SHP77 (cell line): ENCODE measurements around the gene TTLL7.
"Not testable (repeated sequence)": the region's sequence is repeated elsewhere in the genome, so short reads cannot be mapped to it uniquely, and the experiment has no call there.

Experiments used
- DNase-seq, 2 experiments: peaks; one replicate each; lab custom pipeline; 2025; lab: John Stamatoyannopoulos, UW

Gene TTLL7

DNA sequence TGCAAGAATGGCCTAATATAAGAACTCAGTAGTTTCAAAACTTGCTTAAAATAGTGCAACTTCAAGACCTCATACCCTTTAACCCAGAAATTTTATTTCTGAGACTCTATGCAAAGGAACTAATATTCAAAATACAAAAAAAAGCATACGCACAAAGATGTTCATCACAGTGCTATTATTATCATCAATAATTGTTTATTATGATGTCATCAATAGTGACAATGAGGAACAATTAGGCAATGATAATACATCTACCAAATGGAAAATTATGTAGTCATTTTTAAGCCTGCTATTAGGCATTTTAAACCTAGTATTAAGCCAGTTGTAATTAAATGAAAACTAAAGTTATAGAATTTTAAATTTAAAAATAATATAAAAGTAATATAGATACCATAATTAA, 3.3 kb downstream of the TTLL7 start:
- no peak for DNase-seq

DNA sequence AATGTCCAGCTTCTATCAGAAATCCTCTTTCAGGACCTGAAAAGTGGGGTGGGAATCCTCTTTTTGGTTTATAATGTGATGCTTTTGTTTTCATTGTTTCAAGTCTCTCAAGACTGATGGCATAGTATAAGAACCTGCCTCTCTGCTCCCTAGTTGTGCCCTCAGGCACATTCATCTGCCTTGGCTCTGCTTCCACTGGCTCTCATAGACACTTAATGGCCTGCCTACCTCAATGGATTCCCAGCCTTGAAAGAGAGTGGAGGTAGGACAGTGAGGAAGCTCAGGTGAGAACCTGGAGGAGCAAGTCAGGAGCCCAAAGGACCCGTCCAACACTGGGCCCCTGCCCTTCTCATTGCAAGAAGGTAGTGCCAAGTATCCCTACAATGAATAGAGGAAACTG, 4.8 kb downstream of the TTLL7 start:
- DNase-seq: no peak

DNA sequence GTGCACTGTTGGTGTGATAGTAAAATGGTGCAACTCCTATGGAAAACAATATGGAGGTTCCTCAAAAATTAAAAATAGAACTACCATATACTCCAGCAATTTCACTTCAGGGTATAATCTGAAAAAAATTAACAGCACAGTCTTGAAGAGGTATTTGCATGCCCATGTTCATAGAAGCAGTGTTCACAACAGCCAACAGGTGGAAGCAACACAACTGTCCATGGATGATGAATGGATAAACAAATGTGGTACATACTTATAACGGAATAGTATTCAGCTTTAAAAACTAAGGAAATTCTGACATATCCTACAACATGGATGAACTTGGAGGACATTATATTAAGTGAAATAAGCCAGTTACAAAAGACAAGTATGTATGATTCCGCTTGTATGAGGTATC, 8.2 kb downstream of the TTLL7 start:
- no peak for DNase-seq

DNA sequence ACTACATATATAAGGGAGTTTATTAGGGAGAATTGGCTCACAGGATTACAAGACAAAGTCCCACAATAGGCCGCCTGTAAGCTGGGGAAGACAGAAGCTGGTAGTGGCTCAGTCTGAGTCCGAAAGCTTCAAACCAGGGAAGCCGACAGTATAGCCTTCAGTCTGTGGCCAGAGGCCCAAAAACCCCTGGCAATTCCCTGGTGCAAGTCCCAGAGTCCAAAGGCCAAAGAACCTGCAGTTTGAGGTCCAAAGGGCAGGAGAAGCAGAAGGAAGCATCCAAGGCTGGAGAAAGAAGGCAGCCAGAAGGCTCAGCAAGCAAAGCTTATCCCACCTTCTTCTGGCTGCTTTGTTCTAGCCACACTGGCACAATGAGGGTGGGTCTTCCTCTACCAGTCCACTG, 13.9 kb downstream of the TTLL7 start:
- no peak for DNase-seq

DNA sequence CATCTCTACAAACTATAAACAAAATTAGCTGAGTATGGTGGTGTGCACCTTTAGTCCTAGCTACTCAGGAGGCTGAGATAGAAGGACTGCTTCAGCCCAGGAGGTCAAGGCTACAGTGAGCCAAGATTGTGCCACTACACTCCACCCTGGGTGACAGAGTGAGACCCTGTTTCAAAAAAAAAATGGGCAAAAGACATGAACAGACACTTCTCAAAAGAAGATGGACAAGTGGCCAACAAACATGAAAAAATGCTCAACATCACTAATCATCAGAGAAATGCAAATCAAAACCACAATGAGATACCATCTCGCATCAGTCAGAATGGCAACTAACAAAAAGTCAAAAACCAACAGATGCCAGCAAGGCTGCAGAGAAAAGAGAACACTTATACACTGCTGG, 15.0 kb downstream of the TTLL7 start:
- not testable (repeated sequence) for DNase-seq

DNA sequence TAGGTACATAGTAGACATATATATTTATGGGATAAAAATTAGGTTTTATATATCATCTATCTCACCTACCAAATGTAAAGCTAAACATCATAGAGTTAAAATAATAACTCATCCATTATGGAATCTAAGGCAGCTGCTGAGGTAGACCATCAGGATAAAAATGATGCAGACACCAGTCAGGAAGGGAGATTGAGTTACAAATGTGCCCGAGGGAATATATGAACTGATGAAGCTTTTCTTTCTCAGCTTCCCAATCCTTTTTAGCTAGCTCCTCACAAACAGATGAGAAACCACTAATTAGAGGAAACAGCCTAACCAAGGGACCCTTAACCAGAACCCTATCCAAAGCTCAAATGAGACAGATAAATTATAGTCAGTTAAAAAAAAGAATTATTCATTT, 20.9 kb downstream of the TTLL7 start:
- DNase-seq: no peak

DNA sequence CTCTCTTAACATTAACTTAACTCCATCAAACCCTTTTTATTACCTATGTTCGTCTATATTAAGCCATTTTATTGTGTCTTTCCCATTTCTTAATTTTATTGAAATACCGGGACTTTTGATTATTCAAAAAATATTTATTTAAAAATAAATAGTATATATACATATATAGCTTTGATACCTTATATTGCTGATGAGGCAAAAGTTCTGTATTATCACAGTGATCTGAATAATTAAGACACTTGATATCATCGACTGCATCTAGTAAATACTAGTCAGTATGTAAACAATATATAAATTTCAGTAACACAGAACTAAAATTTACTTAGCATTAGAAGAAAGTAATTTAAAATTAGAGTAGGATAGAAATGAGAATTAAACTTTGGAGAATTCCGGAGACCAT, 22.0 kb downstream of the TTLL7 start:
- no peak for DNase-seq

DNA sequence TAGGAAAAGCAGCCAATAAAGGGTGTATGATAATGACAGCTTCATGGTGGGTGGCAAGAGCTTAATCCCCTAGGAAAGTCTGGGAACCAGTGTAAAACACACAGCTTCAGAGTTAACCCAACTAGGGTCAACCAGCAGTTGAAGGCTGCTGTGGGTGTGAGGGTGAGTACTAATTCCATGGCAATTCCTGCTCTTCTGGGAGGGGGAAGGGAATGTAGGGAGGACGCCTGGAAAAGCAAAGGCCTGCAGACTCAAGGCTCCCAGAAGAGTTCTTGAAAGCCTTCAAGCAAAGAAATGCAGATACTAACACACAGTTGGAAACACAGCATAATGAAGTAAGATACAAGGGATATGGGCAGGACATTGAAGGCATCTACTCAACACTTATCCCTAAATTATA, 28.1 kb downstream of the TTLL7 start:
- no peak for DNase-seq

DNA sequence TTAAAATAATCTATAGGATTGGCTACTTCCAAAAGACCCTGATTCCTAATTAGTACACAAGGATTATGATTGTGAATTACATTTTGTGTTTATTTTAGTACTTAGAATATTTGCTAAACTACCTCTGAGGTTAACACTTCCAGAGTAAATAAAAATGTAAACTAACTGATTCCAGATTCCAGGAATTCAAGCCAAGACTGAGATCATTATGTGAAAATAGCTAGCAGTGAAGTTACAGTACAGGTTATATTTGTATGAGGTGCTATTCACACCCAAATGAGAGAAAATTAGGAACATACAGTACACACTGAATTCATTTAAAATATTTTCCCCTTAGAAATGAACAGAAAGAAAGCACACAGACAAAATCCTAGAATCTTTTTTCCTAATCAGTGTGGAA, 28.8 kb downstream of the TTLL7 start:
- DNase-seq: no peak

DNA sequence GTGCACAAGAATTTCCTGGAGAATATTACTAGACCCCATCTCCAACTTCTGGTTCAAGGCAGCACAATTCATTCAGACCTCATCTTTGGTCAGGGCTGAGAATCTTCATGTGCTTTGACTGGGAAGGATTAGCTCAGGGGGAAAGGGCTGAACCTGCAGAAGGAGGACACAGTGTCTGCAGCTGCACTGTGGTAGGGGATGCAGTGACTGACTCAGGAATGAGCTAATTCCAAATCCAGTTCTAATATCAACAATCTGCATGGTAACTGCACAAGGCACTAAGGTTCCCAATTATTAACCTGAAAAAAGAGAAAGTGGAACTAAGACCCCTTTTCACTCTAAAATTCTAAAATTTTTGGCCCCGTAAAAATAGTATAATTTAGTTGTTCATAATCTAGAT, 31.6 kb downstream of the TTLL7 start:
- DNase-seq: no peak

DNA sequence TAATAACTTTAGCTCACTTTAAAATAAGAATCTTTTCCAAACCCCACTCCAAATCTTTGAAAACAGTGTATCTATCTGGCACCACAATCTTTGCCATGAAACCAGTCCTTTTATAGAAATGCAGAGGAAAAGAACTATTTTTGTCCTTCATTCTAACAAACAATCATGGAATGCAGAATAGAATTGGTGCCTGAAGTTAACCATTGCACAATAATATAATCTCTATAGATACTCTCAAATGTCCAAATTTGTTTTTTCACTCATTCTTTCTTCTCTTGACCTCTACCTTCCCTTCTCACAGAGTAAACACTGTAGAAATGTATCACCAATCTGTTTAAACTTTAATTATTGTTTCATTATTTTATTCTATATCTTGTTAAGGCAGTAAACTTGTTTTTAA, 34.8 kb downstream of the TTLL7 start:
- DNase-seq: no peak

DNA sequence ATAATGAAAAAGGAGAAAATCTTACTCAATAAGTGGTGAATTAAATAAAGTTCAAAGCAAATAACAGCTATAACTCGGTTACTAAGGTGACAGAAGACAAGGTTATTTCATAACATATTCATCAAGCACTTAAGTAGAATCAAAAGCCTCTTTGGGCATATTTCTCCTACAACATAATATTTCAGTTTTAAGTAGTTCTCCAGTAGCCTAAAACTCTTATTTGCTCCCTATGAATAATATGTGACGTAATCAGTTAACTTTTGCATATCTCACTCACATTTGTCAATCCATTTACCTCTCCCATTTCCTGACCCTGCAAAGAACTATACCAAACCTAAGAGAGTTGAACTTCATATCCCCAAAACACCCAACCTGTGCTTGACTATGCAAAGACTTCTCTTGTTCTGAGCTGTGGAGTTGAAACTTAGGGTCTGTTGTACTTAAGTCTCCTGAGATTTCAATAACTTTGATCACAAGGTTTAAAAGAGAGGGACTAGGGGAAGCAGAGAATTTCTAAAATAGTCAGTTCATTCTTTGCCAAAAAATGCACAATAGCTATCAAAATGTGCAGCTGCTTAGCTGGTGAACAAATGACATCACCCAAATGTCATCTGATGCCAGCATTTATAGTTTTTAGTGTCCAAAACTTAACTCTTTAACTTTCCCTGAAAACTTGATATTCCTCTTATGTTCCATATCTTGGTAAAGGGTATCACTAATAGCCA, 37.2 kb downstream of the TTLL7 start:
- DNase-seq: no peak

DNA sequence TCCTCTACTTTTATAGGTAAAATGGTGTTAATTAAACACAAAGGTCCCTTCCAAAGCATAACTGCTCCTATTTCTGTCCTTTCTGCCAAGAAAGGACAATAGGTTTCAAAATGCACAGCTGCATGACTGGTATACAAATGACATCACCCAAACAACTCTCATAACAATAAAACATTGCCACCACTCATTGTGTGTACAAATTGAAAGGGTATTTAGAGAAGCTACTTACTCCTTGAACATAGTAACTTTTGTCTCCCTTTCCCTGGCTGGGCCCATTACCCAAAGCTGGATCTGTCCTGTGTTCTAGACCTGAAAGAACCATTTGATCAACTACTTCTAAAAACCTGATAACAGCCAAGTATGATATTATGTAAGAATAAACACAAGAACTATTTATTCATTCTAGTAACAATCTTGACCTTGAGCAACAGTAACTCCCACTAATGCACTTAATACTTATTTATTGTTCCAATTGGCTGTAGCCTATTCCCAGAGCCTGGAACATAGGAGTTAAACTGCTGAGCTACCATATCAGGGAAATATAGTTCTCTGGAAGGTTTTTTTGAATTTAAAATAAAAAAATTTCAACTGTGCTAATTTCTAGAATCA, 38.2 kb downstream of the TTLL7 start:
- no peak for DNase-seq

DNA sequence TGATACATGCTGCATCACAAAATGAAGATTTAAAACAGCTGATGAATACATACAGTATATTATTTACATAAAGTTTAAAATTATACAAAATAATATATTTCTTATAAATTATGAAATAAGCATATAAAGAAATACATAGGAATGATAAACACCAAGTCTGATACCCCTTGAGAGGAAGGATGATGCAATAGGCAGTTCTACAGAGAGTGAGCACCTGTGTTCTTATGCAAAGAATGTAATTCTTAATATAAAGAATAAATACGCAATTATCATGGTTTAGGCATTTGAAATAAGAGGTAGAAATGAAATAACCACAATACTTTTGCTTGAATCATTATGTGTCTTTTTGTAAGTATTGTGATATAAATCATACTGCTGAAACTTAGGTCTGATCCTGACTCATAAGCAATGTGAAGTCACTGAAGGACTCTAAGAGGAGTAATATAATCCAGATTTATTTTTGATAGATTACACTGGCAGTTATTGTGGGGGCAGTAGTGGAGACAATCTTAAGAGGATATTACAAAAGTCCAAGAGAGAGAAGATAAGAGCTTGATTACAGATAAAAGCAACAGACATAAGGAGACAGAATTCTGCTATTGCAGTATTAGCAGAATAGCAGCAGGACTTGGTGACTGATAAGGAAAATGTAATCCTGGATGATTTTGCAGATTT, 39.0 kb downstream of the TTLL7 start:
- DNase-seq: no peak

DNA sequence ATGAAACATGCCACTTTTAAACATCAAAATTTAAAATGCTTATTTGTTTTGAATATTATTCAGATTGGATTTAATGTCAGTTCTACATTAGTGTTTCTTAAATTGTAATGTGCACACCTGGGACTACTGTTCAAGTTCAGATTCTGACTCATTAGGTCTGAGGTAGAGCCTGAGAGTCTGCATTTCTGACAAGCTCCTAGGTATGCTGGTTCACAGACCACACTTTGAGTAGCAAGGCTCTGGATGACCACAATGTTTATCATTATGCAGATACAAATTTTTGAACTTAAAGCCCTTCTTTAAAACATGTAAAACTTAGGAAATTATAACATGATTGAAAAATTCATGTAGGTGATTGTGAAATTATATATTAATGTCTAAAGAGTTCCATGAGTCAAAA, 40.2 kb downstream of the TTLL7 start:
- DNase-seq: no peak

DNA sequence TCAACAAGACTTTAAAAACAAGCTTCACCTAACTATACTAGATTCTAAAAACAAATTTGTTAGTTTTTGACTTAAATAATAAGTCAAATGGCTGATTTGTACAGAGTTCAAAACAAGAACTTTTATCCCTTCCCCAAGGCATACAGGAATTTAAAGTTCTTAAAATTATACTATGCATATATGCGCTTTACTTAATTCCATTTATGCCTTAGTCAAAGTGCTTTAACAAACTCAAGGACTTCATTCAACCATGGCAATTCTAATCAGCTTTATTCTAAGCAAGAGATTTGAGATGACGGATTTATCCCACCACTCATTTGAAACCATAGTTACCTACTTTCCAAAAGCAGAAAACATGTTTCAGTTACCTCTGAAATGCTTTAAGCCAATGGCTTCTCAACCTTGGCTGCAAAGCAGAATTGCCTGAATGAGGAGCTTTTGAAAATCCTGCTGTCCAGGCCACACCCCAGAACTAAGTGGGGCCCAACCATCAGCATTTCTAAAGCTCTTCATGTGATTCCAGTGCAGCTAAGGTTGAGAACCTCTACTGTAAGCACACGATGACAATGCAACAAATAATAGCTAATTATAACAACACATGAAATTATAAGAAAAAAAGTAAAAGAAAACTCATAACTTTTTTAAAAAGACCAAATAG, 44.6 kb downstream of the TTLL7 start:
- DNase-seq: no peak

DNA sequence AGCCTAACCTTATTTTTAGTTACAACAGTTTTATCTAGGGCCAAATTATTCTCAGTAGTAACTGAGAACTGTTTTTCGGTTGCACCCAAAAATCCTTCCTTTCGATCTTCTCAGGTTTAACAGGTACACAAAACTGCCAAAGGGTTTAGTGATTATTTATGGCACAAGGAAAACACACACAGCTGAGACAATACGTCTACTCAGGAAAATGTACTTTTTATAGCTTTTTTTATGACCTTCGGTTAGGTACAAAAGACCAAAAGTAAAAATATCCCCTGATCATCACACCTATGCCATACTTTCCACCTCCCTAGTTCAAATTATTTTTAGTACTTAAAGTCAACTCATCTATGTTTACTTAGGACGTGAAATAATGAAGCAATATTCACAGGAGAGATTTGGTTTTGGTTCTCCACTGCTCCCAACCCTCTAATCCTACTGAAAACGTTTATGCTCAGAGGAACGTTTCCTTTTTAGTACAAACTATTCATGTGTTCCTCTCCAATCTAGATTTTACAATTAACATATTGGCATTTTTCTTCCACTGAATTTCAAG, 48.7 kb downstream of the TTLL7 start:
- peak in 1 of 2 experiments; percentile 10 for DNase-seq

DNA sequence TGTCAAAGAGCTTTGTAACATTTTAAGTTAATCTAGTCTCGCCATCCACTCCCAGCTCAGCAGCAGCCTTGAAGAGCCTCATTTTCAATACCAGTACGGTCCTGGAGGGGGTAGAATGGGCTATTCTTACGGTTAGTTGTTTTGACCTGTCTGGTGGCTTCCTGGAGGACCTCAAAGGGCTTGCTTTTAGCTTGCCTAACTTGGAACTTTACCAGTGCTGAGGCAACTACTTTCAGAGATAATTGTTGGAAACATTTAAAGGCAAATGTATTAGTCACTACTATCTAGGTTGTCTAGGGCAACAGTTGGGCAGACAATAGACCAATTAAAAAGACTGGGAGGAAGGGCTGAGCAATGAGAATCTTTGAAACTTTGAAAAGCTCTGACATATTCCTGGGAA, 56.0 kb downstream of the TTLL7 start:
- DNase-seq: no peak

DNA sequence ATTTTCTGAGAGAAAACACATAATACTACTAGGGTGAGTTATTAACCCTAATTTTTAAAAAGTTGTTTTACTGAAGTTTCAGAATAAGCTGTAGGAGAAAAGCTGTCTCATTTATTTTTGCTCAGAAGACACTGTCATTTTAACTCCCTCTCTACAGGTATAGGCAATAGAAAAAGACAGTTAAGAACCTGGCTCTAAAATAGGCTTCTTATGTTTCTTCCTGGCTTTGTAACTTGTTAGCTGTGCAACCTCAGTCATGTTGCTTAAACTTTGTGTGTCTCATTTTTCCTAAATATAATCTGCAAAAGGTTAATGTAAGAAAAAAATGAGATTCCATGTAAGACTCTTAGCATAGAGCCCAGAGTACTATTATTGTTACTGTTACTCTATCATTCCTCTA, 64.4 kb downstream of the TTLL7 start:
- DNase-seq: no peak

DNA sequence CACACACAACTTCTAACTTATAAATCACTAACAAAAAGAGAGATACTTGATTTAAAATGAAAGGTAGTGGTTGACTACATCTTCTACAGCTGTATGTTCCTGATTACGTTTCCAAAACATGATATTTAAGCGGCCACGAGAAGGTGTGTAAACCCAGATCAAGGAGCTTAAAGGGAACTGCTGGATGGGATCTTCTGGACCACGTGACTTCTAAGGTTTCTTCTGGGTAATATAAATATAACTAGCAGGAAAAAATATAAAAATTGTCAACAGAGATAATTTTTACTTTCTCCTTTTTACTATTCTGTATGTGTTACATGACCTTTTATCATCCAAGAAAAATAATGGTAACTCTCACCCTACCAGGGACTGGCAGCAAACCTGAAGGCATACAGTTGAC, 66.2 kb downstream of the TTLL7 start:
- no peak for DNase-seq

DNA sequence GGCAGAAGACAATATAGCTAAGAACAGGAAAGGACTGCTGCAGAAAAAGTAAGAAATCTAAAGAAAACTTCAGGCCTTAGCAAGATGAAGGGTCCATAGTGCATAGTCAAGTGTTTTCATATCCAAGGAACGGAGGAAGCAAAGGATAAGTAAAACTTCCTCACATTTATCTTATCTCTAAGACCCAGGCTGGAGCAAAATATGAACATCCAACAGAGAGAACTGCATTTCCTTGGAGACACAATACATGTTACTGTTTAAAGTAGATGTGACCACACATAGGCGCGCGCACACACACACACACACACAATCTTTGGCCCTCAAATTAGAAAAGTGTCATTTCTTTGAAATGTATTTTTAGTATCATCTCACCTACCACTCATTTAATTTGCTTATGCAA, 66.7 kb downstream of the TTLL7 start:
- DNase-seq: no peak

DNA sequence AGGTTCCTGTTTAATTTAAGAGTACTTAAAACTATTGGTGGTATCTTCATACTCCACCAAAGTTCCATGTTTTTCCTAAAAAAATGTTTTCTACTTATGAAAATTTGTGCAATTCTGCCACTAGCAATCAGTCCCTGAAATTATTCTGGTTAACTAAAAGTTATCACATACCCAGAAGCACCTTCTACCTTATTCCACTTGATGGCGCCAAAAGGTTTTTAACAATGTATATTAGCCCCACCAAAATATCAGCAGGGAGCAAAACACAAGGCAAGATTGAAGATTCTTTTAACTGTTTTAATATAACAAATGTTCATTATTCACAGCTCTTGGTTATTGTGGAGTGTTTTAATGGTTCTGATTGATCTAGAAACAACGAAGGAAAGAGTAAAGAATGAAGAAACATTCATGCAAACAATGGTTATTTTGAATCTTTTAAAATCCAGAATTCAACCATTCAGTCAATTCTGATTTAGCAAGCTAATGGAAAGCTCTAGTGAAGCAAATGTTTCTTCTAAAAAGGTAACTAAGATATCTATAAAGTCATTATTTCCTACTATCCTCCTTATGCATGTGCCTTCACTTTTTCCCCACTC, 67.2 kb downstream of the TTLL7 start:
- peak; percentile 24 to 55 for DNase-seq
